GM21360 (cell line): ENCODE measurements around the gene CENPB.
"Not testable (repeated sequence)": the region's sequence is repeated elsewhere in the genome, so short reads cannot be mapped to it uniquely, and the experiment has no call there.

Source experiments
- ATAC-seq: cut with Tn5 transposase; IDR thresholded peaks from one replicate; pipeline ENCODE4 v1.9.1; 2021; ENCODE audit warnings: mild to moderate bottlenecking, moderate library complexity; ENCODE audit not compliant: unreplicated experiment

Gene CENPB, protein sequence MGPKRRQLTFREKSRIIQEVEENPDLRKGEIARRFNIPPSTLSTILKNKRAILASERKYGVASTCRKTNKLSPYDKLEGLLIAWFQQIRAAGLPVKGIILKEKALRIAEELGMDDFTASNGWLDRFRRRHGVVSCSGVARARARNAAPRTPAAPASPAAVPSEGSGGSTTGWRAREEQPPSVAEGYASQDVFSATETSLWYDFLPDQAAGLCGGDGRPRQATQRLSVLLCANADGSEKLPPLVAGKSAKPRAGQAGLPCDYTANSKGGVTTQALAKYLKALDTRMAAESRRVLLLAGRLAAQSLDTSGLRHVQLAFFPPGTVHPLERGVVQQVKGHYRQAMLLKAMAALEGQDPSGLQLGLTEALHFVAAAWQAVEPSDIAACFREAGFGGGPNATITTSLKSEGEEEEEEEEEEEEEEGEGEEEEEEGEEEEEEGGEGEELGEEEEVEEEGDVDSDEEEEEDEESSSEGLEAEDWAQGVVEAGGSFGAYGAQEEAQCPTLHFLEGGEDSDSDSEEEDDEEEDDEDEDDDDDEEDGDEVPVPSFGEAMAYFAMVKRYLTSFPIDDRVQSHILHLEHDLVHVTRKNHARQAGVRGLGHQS

GRCh38 chr20:3786665-3787323 lies at the start of gene CENPB:
Gene CENPB, minus strand, starts transcription at chr20:3786740. Its CDS starts 257 bp downstream, at chr20:3786483.
- peak; percentile 84 for ATAC-seq

- ATAC-seq, result no peak
Measured at GRCh38 chr20:3836132-3836531, 49.6 kb upstream of the CENPB start.

GRCh38 chr20:3829891-3830290 lies 43.4 kb upstream of the CENPB start:
- not testable (repeated sequence) for ATAC-seq

GRCh38 chr20:3828798-3829197 lies 42.3 kb upstream of the CENPB start:
- ATAC-seq, result no peak

DNA sequence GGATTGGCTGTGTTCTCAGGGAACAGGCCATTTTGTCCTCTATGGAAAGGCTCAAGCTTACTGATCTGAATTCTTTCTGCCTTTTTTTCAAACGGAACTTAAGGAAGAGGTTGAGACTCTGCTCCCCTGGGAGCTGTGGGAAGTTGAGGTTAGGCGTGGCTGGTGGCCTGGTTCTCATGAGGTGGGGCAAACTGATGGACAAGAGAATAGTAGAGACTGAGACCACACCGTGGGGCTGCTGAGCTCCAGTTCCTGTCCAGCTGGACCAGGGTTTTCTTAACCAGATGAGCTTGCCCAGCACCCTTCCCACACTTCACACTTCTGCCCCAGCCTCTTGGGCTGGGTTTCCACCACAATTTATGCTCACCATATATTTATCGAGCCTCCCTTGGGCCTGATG lies 39.9 kb upstream of the CENPB start:
- ATAC-seq, result no peak

DNA sequence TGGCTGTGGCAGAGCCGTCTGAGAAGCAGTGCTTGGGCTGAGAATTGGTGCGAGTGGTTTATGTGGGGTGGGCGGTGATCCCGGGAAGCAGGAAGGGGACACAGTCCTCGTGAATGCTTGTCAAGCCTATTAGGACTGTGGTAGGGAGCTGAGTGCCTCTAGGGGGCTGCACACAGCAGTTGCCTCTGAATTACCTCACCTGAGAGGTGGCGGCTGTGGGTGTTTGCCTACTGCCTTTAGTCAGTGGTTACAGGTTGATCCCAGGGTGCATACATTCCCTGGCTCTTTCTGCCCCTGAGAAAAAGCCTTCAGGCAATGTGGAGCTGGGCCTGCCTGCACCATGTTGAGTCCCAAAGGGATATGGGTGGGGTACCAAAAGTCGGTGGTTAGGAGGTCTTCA lies 39.0 kb upstream of the CENPB start:
- ATAC-seq, result no peak

GRCh38 chr20:3823881-3824280 lies 37.3 kb upstream of the CENPB start:
- ATAC-seq, result no peak

- no peak for ATAC-seq
Measured at GRCh38 chr20:3821996-3822395, 35.5 kb upstream of the CENPB start.

DNA sequence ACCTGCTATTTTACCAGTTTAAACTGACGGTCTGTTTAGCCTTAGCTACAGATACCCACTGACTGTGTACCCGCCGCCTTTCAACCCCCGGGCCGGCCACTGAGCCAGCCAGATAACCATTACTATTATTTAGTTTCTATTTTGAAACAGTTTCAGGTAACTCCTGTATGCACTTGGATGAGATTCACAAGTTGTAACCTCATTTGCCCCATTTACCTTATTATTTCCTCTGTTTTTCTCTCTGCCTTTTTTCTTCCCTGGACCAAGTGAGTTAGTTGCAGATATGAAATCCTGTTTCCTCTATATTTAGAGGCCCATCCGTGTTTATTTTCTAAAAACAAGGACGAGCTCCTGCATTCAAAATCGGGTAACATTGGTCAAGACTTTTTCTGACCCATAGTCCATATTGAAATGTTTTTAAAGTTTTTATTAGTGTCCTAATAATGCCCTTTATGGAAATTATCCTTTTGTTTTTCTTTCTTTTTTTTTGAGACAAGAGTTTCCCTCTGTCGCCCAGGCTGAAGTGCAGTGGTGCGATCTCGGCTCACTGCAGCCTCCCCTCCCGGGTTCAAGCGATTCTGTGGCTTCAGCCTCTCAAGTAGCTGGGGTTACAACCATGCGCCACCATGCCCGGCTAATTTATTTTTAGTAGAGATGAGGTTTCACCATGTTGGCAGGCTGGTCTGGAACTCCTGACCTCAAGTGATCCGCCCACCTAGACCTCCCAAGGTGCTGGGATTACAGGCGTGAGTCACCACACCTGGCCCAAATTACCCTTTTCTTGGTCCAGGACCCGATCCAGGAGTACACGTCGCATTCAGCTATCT lies 34.6 kb upstream of the CENPB start:
- no peak for ATAC-seq

DNA sequence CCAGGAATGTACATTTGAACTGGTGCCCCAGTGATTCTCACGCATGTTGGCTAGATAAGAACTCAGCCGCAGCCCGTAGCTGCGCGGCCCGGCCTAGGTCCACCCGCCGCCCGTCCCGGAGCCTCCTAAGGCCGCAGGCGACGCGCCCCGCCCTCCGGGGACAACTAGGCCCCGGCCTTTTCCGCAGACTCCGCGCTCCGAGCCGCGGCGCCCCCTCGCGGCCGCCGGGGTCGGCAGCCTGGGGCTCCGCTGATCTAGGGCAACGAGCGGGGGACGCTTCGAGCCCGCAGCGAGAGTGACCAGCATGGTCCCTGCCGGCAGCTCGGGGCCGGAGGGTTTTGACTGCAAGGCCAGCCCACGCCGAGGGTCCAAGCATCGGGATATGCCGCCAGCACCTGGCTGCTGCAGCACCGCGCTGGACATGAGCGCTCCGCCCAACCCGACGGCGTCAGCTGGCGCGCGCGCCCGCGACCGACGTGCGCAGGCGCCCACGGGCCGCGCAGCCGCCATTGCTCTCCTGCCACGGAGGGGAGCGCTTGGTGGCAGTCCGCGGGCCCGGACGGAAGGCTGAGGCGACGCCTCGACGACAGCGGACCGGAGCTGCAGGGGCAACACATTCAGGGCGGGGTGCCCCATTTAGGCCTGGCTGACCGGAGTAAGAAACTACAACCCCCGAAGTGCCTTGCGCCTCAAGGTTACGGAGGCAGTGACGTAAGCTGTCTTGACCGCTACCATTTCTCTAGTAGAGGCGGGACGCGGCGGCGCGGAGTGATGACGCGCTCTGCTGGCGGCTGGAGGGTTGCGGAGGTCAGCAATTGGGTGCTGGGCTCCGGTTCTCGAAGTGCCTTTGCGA lies 33.7 kb upstream of the CENPB start, which contains the start of gene AP5S1:
TSS of gene AP5S1 (plus strand) at position 500 of the 853 bp plus-strand sequence. CDS start 1,571 bp downstream, outside the sequence.
- ATAC-seq, result peak; percentile 73

DNA sequence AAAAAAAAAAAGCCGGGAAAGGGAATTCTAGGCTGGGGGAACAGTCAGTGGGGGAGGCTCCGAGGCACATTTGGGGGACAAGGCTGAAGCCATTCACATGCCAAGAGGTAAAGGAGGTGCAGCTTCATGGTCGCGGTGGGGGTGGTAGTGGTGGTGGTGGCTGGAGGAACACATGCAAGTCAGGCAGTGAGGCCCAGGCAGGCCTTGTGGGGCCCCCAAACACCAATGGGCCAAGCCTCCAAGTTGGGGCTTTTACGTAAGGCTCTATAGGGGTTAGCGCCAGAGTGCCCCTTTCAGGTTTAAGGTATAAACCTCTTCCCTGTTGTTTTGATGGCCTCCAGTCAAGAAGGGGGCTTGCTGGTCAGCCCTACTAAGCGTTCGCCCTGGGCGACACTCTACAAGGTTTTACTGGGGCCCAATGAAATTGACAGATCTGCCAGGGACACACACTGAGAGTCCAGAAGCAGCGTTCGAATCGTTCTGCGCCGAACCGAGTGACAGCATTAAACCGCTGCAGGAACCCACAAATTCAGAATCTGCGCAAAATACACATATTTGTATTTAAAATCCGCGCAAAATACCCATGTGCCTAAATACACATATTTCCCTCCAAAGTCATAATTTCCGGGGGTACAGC lies 33.0 kb upstream of the CENPB start:
- no peak for ATAC-seq

DNA sequence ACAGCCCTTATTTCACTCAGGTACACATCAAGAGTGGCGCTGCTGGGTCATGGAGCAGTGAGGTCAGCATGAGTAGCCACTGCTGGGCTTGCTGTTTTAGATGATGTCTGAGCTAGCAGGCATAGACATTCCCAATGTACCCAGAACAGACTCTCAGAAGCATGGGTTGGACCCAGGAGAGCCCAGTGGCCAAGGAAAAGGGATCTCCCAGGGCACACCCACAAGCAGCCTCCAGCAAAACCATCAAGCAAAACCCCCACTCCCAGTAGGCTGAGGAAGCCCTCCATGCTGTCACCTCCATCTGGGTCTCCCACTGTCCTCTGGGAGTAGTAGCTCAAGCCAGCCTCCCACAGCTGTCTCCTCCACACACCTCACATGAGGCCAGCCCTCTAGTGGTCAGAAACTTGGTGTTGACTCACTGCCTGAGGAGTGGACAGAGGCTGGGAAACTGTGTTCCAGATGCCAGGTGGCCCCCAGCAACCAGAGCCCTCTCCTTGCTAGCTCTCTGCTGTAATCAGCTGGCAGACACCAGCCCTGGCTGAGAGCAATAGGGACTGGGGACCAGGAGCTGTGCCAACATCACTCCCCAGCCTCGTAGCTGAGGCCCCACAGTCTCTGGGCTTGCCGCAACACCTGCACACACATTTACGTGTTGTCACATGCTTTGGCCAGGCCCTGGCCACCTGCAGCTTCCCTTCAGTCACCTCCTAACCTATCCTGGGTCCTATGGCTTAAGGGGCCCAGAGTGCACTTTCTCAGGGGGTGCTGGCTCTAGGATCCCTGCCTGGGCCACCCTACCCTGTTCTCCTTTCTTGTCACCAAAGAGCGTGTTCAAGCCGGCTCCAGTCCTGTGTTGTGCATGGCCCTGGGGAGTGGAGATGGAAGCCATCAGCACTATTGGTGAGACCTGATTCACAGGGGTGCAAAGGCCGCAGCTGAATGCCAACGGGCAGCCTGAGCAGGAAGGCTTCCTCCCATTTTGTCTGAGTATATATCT lies 31.9 kb upstream of the CENPB start:
- no peak for ATAC-seq

DNA sequence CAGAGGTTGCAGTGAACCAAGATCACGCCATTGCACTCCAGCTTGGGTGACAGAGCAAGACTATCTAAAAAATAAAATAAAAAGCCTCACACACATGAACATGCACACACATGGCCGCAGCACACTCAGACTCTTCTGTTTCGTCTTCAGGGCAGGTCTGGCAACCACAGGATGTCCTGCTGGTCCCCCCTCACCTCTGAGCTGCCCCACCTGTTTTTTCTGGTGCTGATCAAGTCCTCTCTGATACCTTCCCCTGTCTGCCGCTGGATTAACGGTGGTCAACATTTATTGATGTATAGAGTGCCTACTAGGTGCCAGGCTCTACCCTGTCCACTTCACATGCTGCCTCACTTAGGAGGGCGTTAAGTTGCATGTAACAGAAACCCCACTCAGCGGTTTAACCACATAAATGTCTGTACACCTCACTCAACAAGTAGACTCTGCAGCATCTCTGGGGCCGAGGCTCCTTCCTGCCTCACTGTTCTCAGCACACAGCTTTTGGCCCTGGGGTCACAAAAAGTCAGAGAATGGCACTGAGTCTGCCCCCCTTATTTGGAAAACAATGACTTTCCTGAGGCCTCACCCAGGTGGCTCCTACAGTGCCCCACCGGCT lies 29.3 kb upstream of the CENPB start:
- ATAC-seq, result no peak

DNA sequence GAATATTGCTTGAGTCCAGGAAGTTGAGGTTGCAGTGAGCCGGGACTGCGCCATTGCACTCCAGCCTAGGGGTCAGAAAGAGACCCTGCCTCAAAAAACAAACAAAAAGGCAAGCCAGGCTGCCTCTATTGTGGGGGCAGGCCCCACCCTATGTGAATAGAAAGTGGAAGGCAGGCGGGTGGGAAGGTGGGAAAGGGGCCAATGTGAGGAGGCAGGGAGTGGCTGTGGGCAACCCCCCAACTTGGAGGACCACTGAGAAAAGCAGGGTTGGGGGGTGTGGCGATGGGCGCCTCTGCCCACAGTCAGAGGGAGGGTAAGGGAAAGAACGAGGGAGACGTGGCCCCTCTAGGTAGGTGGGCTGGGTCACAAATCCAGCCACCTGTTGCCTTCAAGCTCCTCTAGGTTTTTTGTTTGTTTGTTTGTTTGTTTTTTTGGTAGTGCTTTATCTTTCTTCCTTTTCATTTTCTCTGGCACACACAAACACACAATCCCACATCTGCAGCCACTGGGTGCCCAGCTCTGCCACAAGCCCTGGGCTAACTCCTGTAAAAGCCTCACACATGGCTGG lies 28.5 kb upstream of the CENPB start:
- no peak for ATAC-seq

DNA sequence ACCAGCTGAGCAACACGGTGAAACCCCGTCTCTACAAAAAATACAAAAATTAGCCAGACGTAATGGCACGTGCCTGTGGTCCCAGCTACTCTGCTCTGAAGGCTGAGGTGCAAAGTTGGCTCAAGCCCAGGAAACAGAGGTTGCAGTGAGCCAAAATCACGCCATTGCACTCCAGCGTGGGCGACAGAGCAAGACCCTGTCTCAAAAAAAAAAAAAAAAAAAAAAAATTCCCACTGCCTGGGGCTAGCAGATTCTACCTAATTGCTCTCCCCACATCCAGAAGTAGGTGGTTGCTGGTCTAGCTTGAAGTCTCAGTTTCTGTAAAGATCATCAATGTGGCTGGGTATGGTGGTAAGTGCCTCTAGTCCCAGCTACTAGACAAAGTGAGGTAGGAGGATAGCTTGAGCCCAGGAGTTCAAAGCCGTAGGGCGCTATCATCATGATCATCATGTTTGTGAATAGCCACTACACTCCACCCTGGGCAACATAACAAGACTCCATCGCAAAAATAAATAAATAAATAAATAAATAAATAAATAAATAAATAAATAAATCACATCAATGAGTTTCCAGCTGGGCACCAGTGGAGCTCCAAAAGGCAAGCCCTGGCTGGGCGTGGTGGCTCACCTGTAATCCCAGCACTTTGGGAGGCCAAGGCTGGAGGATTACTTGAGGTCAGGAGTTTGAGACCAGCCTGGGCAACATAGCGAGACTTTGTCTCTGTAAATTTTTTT lies 27.5 kb upstream of the CENPB start:
- no peak for ATAC-seq

GRCh38 chr20:3812975-3813847 lies 26.7 kb upstream of the CENPB start:
- ATAC-seq, result no peak
